Right lobe of liver (tissue), 6 donors: Measurements from ENCODE around the gene TM4SF5. TPM values are rescaled to one million over a fixed set of nuclear protein-coding genes. Genes with fewer than 3 reads are reported as not detected.
A peak's percentile ranks its signal among the peaks of the same experiment; 100 is the strongest.

Experiments
- ATAC-seq, 4 donors: fragments of 200-7000 bp; cut with Tn5 transposase; one replicate each; pipeline ENCODE4 v1.9.1; 2020; ENCODE audit warnings: mild to moderate bottlenecking in 4 of 4, moderate library complexity in 4 of 4
- DNase-seq, 3 donors: peaks; one replicate each; pipeline ENCODE4 v3.0.0-alpha.2; 2020
- H3K27ac ChIP-seq, 3 donors: fragments of 200-600 bp; one replicate each; pipeline ENCODE4 v1.8.0; 2022
- H3K27me3 ChIP-seq, 2 donors: fragments of 200-600 bp; one replicate each; pipeline ENCODE4 v1.8.0; 2022
- H3K36me3 ChIP-seq, 4 donors: fragments of 200-600 bp; sonication (generic) in 1 of 4; one replicate each; pipeline versions ENCODE4 v1.5.1 to v1.8.0; 2017 to 2022; ENCODE audit warnings: control low read depth in 1 of 4
- H3K4me1 ChIP-seq, 4 donors: fragments of 200-600 bp; sonication (generic) in 1 of 4; one replicate each; pipeline versions ENCODE4 v1.5.1 to v1.8.0; 2017 to 2022; ENCODE audit warnings: control low read depth in 1 of 4
- H3K4me3 ChIP-seq, 3 donors: fragments of 200-600 bp; one replicate each; pipeline ENCODE4 v1.8.0; 2022
- H3K9me3 ChIP-seq, 4 donors: fragments of 200-600 bp; sonication (generic) in 1 of 4; one replicate each; pipeline versions ENCODE4 v1.5.1 to v1.8.0; 2017 to 2022; ENCODE audit warnings: control low read depth in 1 of 4
- CTCF ChIP-seq, 4 donors: fragments of 200-600 bp in 3 of 4; fragments of 450-650 bp in 1 of 4; IDR thresholded peaks; one replicate each; pipeline versions ENCODE4 v1.5.1 to v1.8.0; 2016 to 2022; ENCODE audit warnings: antibody characterized with exemption in 4 of 4, mild to moderate bottlenecking in 2 of 4
- POLR2A ChIP-seq: fragments of 450-650 bp; IDR thresholded peaks from one replicate; pipeline ENCODE4 v1.6.1; 2017; ENCODE audit warnings: antibody characterized with exemption, mild to moderate bottlenecking
- WGBS: methylation state at CpG from one replicate; pipeline ENCODE4 v1.1.6; 2018; ENCODE audit warnings: low coverage, low lambda C conversion rate; ENCODE audit not compliant: insufficient coverage; ENCODE audit errors: missing lambda C conversion rate; 5-methylcytosine and 5-hydroxymethylcytosine counted together
- intact Hi-C, 2 donors: fragments of 100-400 bp; cut with DNase I; formaldehyde crosslinking; loops; one replicate each; pipeline versions ENCODE4 v1.11.2 to v1.14.1; 2022
- total RNA-seq, 6 experiments: library from RNA; depleted of rRNA in 2 of 6; stranded (reverse); fragments of >200 nt in 2 of 6; fragmentation: NEBNext Ultra II Directional in 3 of 6; extraction: Animal tissue kit (Norgen Biotek cat#: 25700) in 3 of 6; gene quantifications; one replicate each; pipeline versions ENCODE4 v1.1.0 to v1.2.4, GENCODE V29; 2016 to 2023
- donor health status: DM: no; HTN: yes; CAD: no.
- donor health status: DM: no; HTN: no; CAD: no.
- donor health status: DM: no; HTN: no; CAD: no.
- donor health status: DM: no; HTN: yes; CAD: no.
- donor health status: DM: no; HTN: yes; CAD: no.

TM4SF5 gene
- total RNA-seq, 6 experiments from 2014 or later = 67.1 to 215 (median 112) TPM

GRCh38 chr17:4740025-4740351, 31.7 kb upstream of the TM4SF5 start:
- no peak for DNase-seq
- Histone ChIP-seq H3K27ac (peak overlapping the region; percentile 64 to 87 (median 74)), H3K4me1 (peaks cover 0 to 4% (median 0%) of the 10 kb centered on the region in 4 donors), H3K4me3 (peak overlapping the region; percentile 73 to 94 (median 90)), H3K36me3 (no peaks in the 10 kb centered on the region), H3K27me3 (no peaks in the 10 kb centered on the region), H3K9me3 (no peaks in the 10 kb centered on the region)
- TF ChIP-seq CTCF (IDR thresholded peaks at IDR 0.05) (no peak), POLR2A (no peak)
- ATAC-seq = no peak
- 23% methylated on average over 4 of the region's 13 CpGs for WGBS
- intact Hi-C loops = no loop called here

- no peak for ATAC-seq
- DNase-seq = no peak
- intact Hi-C loops = no loop called here
- no peaks in the 10 kb centered on the region for H3K9me3 ChIP-seq
- no peak overlapping the region for H3K4me3 ChIP-seq
- 100% methylated on average over 6 of the region's 8 CpGs for WGBS
- no peak for TF ChIP-seq CTCF (IDR thresholded peaks at IDR 0.05)
- no peak for TF ChIP-seq POLR2A
- H3K36me3 ChIP-seq = no peaks in the 10 kb centered on the region
- peaks cover 0 to 1% (median 0%) of the 10 kb centered on the region in 4 donors for H3K4me1 ChIP-seq
- no peaks in the 10 kb centered on the region for H3K27me3 ChIP-seq
- H3K27ac ChIP-seq = no peak overlapping the region
These were observed 31.1 kb upstream of the TM4SF5 start for GRCh38 chr17:4740584-4740983.

- intact Hi-C loops = no loop called here
- DNase-seq (no peak), ATAC-seq (no peak)
- 100% methylated on average over 4 of the region's 8 CpGs for WGBS
- Histone ChIP-seq H3K27me3 (no peaks in the 10 kb centered on the region), H3K36me3 (no peaks in the 10 kb centered on the region), H3K9me3 (no peaks in the 10 kb centered on the region), H3K4me1 (no peaks in the 10 kb centered on the region), H3K4me3 (no peak overlapping the region), H3K27ac (no peak overlapping the region)
- TF ChIP-seq POLR2A (no peak), CTCF (IDR thresholded peaks at IDR 0.05) (no peak)
These were observed 30.1 kb upstream of the TM4SF5 start for GRCh38 chr17:4741544-4741943.

GRCh38 chr17:4742133-4742532, 29.6 kb upstream of the TM4SF5 start:
- intact Hi-C loops = no loop called here
- H3K27ac ChIP-seq = no peak overlapping the region
- H3K36me3 ChIP-seq = no peaks in the 10 kb centered on the region
- no peaks in the 10 kb centered on the region for H3K4me1 ChIP-seq
- no peaks in the 10 kb centered on the region for H3K27me3 ChIP-seq
- H3K9me3 ChIP-seq = no peaks in the 10 kb centered on the region
- no peak for TF ChIP-seq CTCF (IDR thresholded peaks at IDR 0.05)
- no peak for TF ChIP-seq POLR2A
- no peak for ATAC-seq
- 86% methylated on average over 2 of the region's 9 CpGs for WGBS
- no peak for DNase-seq
- no peak overlapping the region for H3K4me3 ChIP-seq

- Histone ChIP-seq H3K9me3 (no peaks in the 10 kb centered on the region), H3K4me1 (no peaks in the 10 kb centered on the region), H3K27ac (no peak overlapping the region), H3K36me3 (no peaks in the 10 kb centered on the region), H3K27me3 (no peaks in the 10 kb centered on the region), H3K4me3 (no peak overlapping the region)
- 76% methylated on average over 4 of the region's 10 CpGs for WGBS
- intact Hi-C loops = no loop called here
- DNase-seq (no peak), ATAC-seq (no peak)
- no peak for TF ChIP-seq CTCF (IDR thresholded peaks at IDR 0.05)
- TF ChIP-seq POLR2A = no peak
These were observed 29.1 kb upstream of the TM4SF5 start for GRCh38 chr17:4742629-4743028.
